GM21737 (cell line): ENCODE data around the gene SGPP2.
"Not testable (repeated sequence)": the region's sequence is repeated elsewhere in the genome, so short reads cannot be mapped to it uniquely, and the experiment has no call there.

Experiments used
- ATAC-seq: cut with Tn5 transposase; IDR thresholded peaks from one replicate; pipeline ENCODE4 v1.9.1; 2021; ENCODE audit warnings: mild to moderate bottlenecking, moderate library complexity; ENCODE audit not compliant: unreplicated experiment

SGPP2 gene

DNA sequence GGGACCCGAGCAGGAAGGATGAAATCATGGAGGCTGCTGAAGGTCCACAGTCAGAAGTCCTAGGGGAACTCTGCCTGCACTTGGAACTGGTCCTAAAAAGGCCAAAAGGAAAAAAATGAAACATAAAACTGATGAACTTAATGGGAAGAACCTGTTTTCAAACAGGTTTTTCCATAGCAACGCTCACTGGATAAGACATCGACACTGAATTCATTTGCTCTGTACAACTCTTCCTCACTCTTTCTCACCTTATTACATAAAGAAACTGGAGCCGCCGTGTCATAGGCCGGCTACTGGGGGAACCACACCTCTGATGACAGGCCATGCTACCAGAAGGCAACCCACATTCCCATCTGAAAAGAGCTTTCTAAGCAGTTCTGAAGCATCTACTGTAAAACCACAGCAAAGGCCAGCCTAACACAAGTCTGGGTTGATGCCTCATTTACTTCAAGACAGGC is 147.9 kb downstream of the SGPP2 start:
- ATAC-seq = no peak

- ATAC-seq = no peak
These were observed 148.4 kb downstream of the SGPP2 start for GRCh38 chr2:222572751-222573174.

- no peak for ATAC-seq
These were observed 151.3 kb downstream of the SGPP2 start for GRCh38 chr2:222575618-222576017.

GRCh38 chr2:222576171-222577081 is 152.1 kb downstream of the SGPP2 start:
- ATAC-seq = no peak

- ATAC-seq = no peak
These were observed 153.0 kb downstream of the SGPP2 start for GRCh38 chr2:222577341-222577740.

DNA sequence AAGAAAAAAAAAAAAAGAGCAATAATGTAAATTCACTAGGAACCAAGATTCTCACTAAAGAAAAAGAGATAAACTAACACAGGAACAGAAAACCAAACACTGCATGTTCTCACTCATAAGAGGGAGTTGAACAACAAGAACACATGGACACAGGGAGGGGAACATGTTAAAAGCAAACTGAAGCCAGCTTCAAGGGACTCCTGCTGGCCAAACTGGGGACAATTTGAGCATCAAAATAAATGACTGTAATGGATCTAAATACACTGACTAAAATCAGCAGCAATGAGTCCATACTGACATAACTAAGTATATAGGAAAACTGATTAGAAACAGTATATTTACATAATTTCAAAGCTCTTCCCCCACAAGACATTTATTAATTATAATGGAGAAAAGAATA is 158.6 kb downstream of the SGPP2 start:
- no peak for ATAC-seq

- not testable (repeated sequence) for ATAC-seq
These were observed 160.2 kb downstream of the SGPP2 start for GRCh38 chr2:222584589-222584988.

DNA sequence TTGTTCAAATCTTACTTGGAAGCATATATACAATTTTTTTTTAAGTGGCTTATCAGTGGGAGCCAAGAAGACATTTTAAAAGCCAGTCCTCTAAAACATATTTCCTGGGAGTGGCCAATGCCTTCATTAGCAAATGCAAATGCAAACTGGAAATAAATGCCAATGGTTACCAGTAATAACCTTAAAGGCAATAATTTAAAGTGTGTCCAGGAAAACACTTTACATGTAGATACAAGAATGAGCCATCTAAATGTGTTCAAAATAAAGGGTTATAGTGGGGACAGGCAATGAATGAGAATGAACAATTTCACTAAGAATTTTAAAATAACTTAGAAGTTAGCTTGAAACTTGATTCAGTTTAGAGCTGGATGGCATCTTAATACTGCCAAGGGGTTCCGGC is 167.3 kb downstream of the SGPP2 start:
- no peak for ATAC-seq

- ATAC-seq = no peak
These were observed 167.8 kb downstream of the SGPP2 start for GRCh38 chr2:222592176-222592575.

DNA sequence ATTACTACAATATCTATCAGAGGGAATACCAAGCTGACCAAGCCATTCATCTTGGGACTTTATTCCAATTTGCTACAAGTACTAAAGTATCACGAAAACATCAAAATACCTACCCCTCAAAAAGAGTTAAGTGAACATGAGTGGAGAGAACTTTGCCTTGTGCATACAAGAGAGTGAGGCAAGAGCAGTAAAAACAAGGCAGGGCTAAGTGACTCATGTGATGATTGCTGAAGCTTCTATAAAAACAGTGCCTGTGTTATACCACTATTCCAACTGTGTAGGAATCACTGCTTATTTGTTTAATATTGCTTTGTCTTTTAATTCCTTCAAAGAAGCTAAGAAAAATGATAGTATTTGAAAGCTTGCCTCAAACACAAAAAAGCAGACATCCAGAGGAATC is 170.3 kb downstream of the SGPP2 start:
- no peak for ATAC-seq

DNA sequence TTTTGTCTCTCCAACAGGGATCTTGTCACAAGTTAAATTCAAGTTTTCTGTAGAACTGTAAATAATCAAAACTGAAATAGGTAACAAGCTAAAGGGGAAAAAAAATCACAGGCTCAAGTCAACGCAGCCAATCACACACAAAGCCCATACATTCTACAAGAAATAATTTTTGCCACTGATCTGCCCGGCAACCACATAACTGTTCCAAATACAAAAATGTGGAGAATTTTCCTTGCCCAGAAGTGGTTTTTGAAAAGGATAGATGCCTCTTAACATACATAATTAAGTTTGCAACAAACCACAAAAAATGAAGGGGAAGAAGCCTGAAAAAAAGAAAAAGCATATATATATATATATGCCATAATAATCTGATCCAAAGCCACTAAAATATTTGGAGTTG is 171.2 kb downstream of the SGPP2 start:
- ATAC-seq = no peak

- ATAC-seq = no peak
These were observed 174.3 kb downstream of the SGPP2 start for GRCh38 chr2:222598611-222599010.

- no peak for ATAC-seq
These were observed 179.2 kb downstream of the SGPP2 start for GRCh38 chr2:222603501-222603900.

DNA sequence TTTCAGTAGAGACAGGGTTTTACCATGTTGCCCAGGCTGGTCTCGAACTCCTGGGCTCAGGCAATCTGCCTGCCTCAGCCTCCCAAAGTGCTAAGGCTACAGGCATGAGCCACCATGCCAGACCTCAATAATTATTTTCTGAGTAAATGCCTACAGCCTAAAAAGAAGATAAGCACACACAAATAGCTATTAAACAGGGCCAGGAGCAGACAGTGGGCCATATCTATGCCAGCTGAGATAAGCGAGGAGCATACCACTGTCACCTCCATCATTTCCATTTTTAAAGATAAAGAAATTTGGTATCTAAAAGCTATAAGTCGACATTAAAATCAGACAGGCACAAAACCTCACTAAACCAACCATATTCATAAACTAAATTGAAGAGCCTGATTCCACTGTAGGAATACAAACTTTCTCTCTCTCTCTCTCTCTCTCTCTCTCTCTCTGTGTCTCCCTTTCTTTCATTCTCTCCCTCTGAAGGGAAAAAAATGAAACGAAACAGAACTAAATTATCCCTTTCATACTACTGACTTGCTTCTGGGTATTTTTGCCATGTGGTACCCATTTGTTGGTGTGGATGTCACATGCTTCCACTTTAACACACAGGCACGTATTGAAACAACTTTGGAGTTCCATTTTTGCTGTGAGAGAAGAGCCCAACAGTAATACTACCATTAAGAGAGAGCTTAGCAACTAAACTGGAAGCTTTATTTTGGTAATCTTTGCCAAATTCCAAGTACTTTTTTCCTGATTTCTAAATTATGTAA is 180.6 kb downstream of the SGPP2 start:
- ATAC-seq = no peak

- ATAC-seq = no peak
These were observed 182.0 kb downstream of the SGPP2 start for GRCh38 chr2:222606306-222606705.

GRCh38 chr2:222608081-222608480 is 183.7 kb downstream of the SGPP2 start:
- no peak for ATAC-seq

DNA sequence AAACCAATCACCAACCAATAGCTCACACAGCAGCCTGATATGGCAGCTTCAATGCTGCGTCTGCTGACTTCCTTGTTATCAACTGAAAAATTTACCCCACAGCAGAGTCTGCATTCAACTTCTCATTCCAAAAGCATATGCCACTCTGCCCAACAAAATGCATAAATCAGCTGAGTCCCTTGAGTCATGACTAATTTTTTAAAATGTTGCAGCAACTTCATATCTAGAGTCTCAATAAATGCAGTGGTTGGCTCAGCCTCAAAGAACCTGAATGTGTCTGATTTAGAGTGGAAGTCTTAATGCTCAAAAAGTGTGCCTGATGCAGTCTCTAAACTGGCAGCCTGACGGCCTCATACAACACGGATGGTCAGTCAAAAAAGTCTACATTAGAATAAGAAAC is 185.0 kb downstream of the SGPP2 start:
- no peak for ATAC-seq
